Brain microvascular endothelial cell (primary cell): ENCODE data around the gene PDZK1.

Experiments used
- DNase-seq: peaks from one replicate; pipeline ENCODE4 v3.0.0-alpha.2; 2020
- H3K27ac ChIP-seq: fragments of 250-450 bp; sonication (Bioruptor Pico); 2 replicates; pipeline ENCODE4 v1.5.1; 2020; ENCODE audit warnings: mild to moderate bottlenecking, moderate library complexity
- H3K27me3 ChIP-seq: fragments of 250-450 bp; sonication (Bioruptor Pico); replicated peaks from 2 replicates; pipeline ENCODE4 v1.5.1; 2020; ENCODE audit warnings: mild to moderate bottlenecking
- H3K36me3 ChIP-seq: fragments of 250-450 bp; sonication (Bioruptor Pico); replicated peaks from 2 replicates; pipeline ENCODE4 v1.5.1; 2020; ENCODE audit warnings: mild to moderate bottlenecking
- H3K4me3 ChIP-seq: 2 replicates; pipeline ENCODE4 v1.5.1; 2011; ENCODE audit warnings: low read depth, mild to moderate bottlenecking, control low read depth, low read length, moderate library complexity
- CTCF ChIP-seq: IDR thresholded peaks from 2 replicates; pipeline ENCODE4 v1.5.1; 2011; ENCODE audit warnings: low read depth, mild to moderate bottlenecking, moderate library complexity, low read length, control low read depth, inconsistent platforms; ENCODE audit errors: missing control alignments
- in situ Hi-C: cut with HindIII; loops from 2 replicates; pipeline ENCODE4 v1.10.0; 2017; ENCODE audit warnings: low sequenced_read_pairs, low pct_ligation_motif_present

The PDZK1 gene

DNA sequence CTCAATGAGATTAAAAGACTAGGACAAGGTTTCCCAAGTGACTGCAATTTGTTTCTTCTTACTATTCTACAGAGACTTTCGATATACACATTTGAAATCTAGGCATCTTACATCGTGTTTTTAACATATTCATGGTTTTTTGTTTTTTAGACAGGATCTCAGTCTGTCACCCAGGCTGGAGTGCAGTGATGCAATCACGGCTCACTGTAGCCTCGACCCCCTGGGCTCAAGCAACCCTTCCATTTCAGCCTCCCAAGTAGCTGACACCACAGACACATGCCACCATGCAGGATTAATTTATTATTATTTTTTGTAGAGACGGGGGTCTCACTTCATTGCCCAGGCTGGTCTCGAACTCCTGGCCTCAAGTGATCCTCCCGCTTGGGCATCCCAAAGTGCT lies 1.5 kb downstream of the PDZK1 start:
- in situ Hi-C loops = no loop called here
- H3K36me3 ChIP-seq = no peaks in the 10 kb centered on the region
- no peaks in the 10 kb centered on the region for H3K27me3 ChIP-seq
- H3K4me3 ChIP-seq = no peak overlapping the region
- H3K27ac ChIP-seq = no peak overlapping the region
- no peak for DNase-seq
- no peak for TF ChIP-seq CTCF

- in situ Hi-C loops = no loop called here
- DNase-seq = no peak
- Histone ChIP-seq H3K36me3 (no peaks in the 10 kb centered on the region), H3K27ac (no peak overlapping the region), H3K4me3 (no peak overlapping the region), H3K27me3 (no peaks in the 10 kb centered on the region)
- TF ChIP-seq CTCF = no peak
Observed at GRCh38 chr1:145702826-145703225, 4.3 kb downstream of the PDZK1 start.

DNA sequence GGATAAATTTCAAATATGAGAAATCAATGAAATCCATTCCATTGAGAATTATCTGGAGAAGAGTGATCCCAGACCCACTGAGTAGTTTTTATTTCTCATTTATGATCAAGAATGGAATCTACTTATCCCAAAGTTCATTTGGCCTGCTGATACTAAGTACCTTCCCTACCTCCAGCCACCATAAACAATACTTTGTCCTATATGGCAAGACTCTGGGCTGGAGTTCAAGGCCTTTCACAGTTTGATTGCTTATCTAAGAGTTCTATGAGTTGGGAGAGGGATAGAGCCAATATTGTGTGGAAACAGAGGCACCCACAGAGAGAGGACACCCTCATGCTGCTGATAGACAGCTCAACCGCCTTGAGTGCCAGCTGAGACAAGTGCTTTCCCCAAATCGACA lies 5.1 kb downstream of the PDZK1 start:
- Histone ChIP-seq H3K27ac (no peak overlapping the region), H3K27me3 (no peaks in the 10 kb centered on the region), H3K36me3 (no peaks in the 10 kb centered on the region), H3K4me3 (no peak overlapping the region)
- no peak for DNase-seq
- in situ Hi-C loops = no loop called here
- no peak for TF ChIP-seq CTCF

- no peaks in the 10 kb centered on the region for H3K27me3 ChIP-seq
- no peak for DNase-seq
- no peak overlapping the region for H3K27ac ChIP-seq
- H3K36me3 ChIP-seq = no peaks in the 10 kb centered on the region
- no peak overlapping the region for H3K4me3 ChIP-seq
- in situ Hi-C loops = no loop called here
- TF ChIP-seq CTCF = no peak
Observed at GRCh38 chr1:145701306-145701862, 5.8 kb downstream of the PDZK1 start.

GRCh38 chr1:145696630-145696960 lies 10.6 kb downstream of the PDZK1 start:
- no peaks in the 10 kb centered on the region for H3K36me3 ChIP-seq
- no peak for TF ChIP-seq CTCF
- in situ Hi-C loops = no loop called here
- H3K27me3 ChIP-seq = no peaks in the 10 kb centered on the region
- H3K27ac ChIP-seq = no peak overlapping the region
- no peak overlapping the region for H3K4me3 ChIP-seq
- no peak for DNase-seq
